ENCODE data around the gene HLA-DQA2. TPM values are rescaled to one million over a fixed set of nuclear protein-coding genes. Genes with fewer than 3 reads are reported as not detected.

Gene HLA-DQA2
- total and polyA plus RNA-seq, 2 of the 4 experiments (the other 2 are of a cell fraction) = not detected

GRCh38 chr6:32792901-32793435, 51.8 kb downstream of the HLA-DQA2 start:
- H2BK20ac ChIP-seq (ENCODE audit: low read depth, low read length) = no peak overlapping the region
- H4K5ac ChIP-seq (ENCODE audit: low read depth, low read length) = no peak overlapping the region
- no peak overlapping the region for H3K56ac ChIP-seq (ENCODE audit: extremely low read depth, insufficient read depth, low read length)
- no peaks in the 10 kb centered on the region for H3K36me3 ChIP-seq (ENCODE audit: control insufficient read depth, insufficient read depth, low read length)
- ChIA-PET CTCF (no interaction called here), POLR2A (ENCODE audit: unreplicated experiment) (no interaction called here)
- intact Hi-C loops (cut with micrococcal nuclease) = no loop called here
- DNase-seq = no peak
- no peaks in the 10 kb centered on the region for H3K9me1 ChIP-seq (ENCODE audit: insufficient read depth, low read length)
- no peak overlapping the region for H3K4ac ChIP-seq (ENCODE audit: low read depth, low read length)
- no peaks in the 10 kb centered on the region for H3K79me1 ChIP-seq (ENCODE audit: low read depth in 1 of 2, low read length in 2 of 2)
- no peak overlapping the region for H4K91ac ChIP-seq (ENCODE audit: insufficient read depth, low read depth, low read length)
- H3K18ac ChIP-seq (ENCODE audit: low read depth, low read length) = no peak overlapping the region
- H3K4me3 ChIP-seq (ENCODE audit: insufficient read depth, low read depth, low read length) = no peak overlapping the region
- no peak overlapping the region for H2BK120ac ChIP-seq (ENCODE audit: low read depth, low read length)
- no peak overlapping the region for H2AK9ac ChIP-seq (replicated peaks; ENCODE audit: low read depth, low read length, poor library complexity)
- BruUV-seq (replicated peaks) = no TSS peak
- no peak overlapping the region for H2BK15ac ChIP-seq (ENCODE audit: low read depth, low read length)
- H4K8ac ChIP-seq (ENCODE audit: low read depth in 2 of 2, low read length in 2 of 2) = no peak overlapping the region
- in situ Hi-C loops (cut with MboI; ENCODE audit: low sequenced_read_pairs) = loop anchor here (10.0 kb wide), 1 partner anchor 548 kb away; no protein-coding TSS in a partner anchor
- H3K14ac ChIP-seq (replicated peaks; ENCODE audit: low read depth, low read length) = no peak overlapping the region
- no peak overlapping the region for H3K4me2 ChIP-seq (ENCODE audit: low read depth, low read length)
- H4K20me1 ChIP-seq (ENCODE audit: insufficient read depth, low read length) = no peaks in the 10 kb centered on the region
- H3K4me1 ChIP-seq (ENCODE audit: control insufficient read depth, insufficient read depth, low read length) = no peaks in the 10 kb centered on the region
- H3K9me3 ChIP-seq (ENCODE audit: control insufficient read depth, insufficient read depth, low read length) = no peaks in the 10 kb centered on the region
- no peak overlapping the region for H3K27ac ChIP-seq (ENCODE audit: insufficient read depth, low read length)
- TF ChIP-seq NFE2L2 (IDR thresholded peaks at IDR 0.05; ENCODE audit: low read depth, low read length) = no peak
- TF ChIP-seq MAZ (IDR thresholded peaks at IDR 0.05; ENCODE audit: borderline replicate concordance, low read depth, low read length) = no peak
- no peak overlapping the region for H3K9ac ChIP-seq (ENCODE audit: low read depth, low read length)
- no CpG with 5 or more reads among the region's 3 CpGs for WGBS, 2 experiments (ENCODE audit: extremely low coverage in 2 of 2, insufficient read length in 1 of 2)
- H3K27me3 ChIP-seq (ENCODE audit: control insufficient read depth, insufficient read depth, low read length) = peaks cover 24% of the 10 kb centered on the region
- ATAC-seq (ENCODE audit: low read depth) = no peak
- no peak overlapping the region for H2AK5ac ChIP-seq (ENCODE audit: low read depth, low read length)
- no peak overlapping the region for H2AFZ ChIP-seq (replicated peaks; ENCODE audit: low read length, poor library complexity)
- H3K23ac ChIP-seq (ENCODE audit: low read depth, low read length) = no peak overlapping the region
- no peak overlapping the region for H2BK5ac ChIP-seq (ENCODE audit: low read depth, low read length, poor library complexity, severe bottlenecking)
- dilution Hi-C loops (cut with HindIII; ENCODE audit: low sequenced_read_pairs, unreplicated experiment) = no loop called here
